B cell (primary cell): ENCODE measurements around the gene ATXN1. TPM values are rescaled to one million over a fixed set of nuclear protein-coding genes. Genes with fewer than 3 reads are reported as not detected.
"Not testable (repeated sequence)": the region's sequence is repeated elsewhere in the genome, so short reads cannot be mapped to it uniquely, and the experiment has no call there.

Experiments
- ATAC-seq: fragments of 200-7000 bp; cut with Tn5 transposase; one replicate; pipeline ENCODE4 v1.10.0; 2021; ENCODE audit warnings: low read depth, mild to moderate bottlenecking, moderate number of reproducible peaks, moderate library complexity
- CTCF ChIA-PET: fragments of 350-600 bp; sonication (Branson Sonifier 250); formaldehyde crosslinking; loops from one replicate; lab custom pipeline; 2021; ENCODE audit warnings: antibody characterized with exemption, inconsistent platforms; lab: Charles Lee
- POLR2A ChIA-PET: fragments of 350-600 bp; sonication (Branson Sonifier 250); formaldehyde crosslinking; loops from one replicate; lab custom pipeline; 2021; ENCODE audit warnings: antibody characterized with exemption; lab: Charles Lee
- DNase-seq: peaks from one replicate; pipeline ENCODE4 v3.0.0; 2013
- H2AFZ ChIP-seq: 2 replicates; pipeline ENCODE4 v1.6.1; 2012; ENCODE audit warnings: mild to moderate bottlenecking, low read depth, low read length; ENCODE audit not compliant: insufficient read depth, poor library complexity, severe bottlenecking
- H3K27ac ChIP-seq, 2 donors: 1 replicate in 1 of 2; 2 replicates in 1 of 2; pipeline ENCODE4 v1.5.1; 2012 to 2013; ENCODE audit warnings: low read length in 2 of 2, mild to moderate bottlenecking in 2 of 2, moderate library complexity in 1 of 2
- H3K27me3 ChIP-seq, 4 experiments: fragments of 200-600 bp in 1 of 4; sonication (generic) in 1 of 4; replicated peaks in 1 of 4; 1 replicate in 2 of 4; 2 replicates in 2 of 4; pipeline versions ENCODE4 v1.6.1 to v1.7.0; 2013 to 2016; ENCODE audit warnings: low read length in 3 of 4, mild to moderate bottlenecking in 2 of 4, mixed read lengths in 1 of 4, moderate library complexity in 1 of 4; ENCODE audit not compliant: insufficient read depth in 4 of 4, control insufficient read depth in 3 of 4; ENCODE audit errors: control extremely low read depth in 1 of 4
- H3K36me3 ChIP-seq, 2 experiments: replicated peaks in 1 of 2; 1 replicate in 1 of 2; 2 replicates in 1 of 2; pipeline versions ENCODE4 v1.6.1 to v1.7.1; 2013; ENCODE audit warnings: low read length in 1 of 2; ENCODE audit not compliant: insufficient read depth in 2 of 2, control insufficient read depth in 1 of 2; ENCODE audit errors: control extremely low read depth in 1 of 2, extremely low read depth in 1 of 2
- H3K4me1 ChIP-seq, 2 donors: fragments of 200-600 bp in 1 of 2; sonication (generic) in 1 of 2; 1 replicate in 1 of 2; 2 replicates in 1 of 2; pipeline versions ENCODE4 v1.5.1 to v1.6.1; 2013 to 2017; ENCODE audit warnings: low read length in 2 of 2; ENCODE audit not compliant: control insufficient read depth in 2 of 2, insufficient read depth in 2 of 2
- H3K4me2 ChIP-seq: replicated peaks from 2 replicates; pipeline ENCODE3; 2012; ENCODE audit warnings: mild to moderate bottlenecking, low read depth, low read length; ENCODE audit not compliant: poor library complexity, severe bottlenecking
- H3K4me3 ChIP-seq, 5 experiments: fragments of 200-600 bp in 1 of 5; sonication (generic) in 1 of 5; 1 replicate in 3 of 5; 2 replicates in 2 of 5; pipeline versions ENCODE4 v1.5.1 to v1.7.0; 2011 to 2016; ENCODE audit warnings: low read length in 4 of 5, mild to moderate bottlenecking in 4 of 5, low read depth in 2 of 5, control low read depth in 1 of 5, moderate library complexity in 1 of 5; ENCODE audit not compliant: insufficient read depth in 1 of 5; ENCODE audit errors: control extremely low read depth in 1 of 5, extremely low read depth in 1 of 5
- H3K79me2 ChIP-seq: fragments of 200-600 bp; sonication (generic); one replicate; pipeline ENCODE4 v1.6.0; 2016; ENCODE audit warnings: low read length; ENCODE audit not compliant: control insufficient read depth, insufficient read depth
- H3K9ac ChIP-seq: fragments of 200-600 bp; sonication (generic); 2 replicates; pipeline ENCODE4 v1.6.1; 2017; ENCODE audit warnings: mild to moderate bottlenecking, low read length, moderate library complexity
- H3K9me3 ChIP-seq, 3 donors: one replicate each; pipeline versions ENCODE4 v1.6.1 to v1.7.1; 2013; ENCODE audit warnings: low read length in 2 of 3; ENCODE audit not compliant: control insufficient read depth in 2 of 3, insufficient read depth in 1 of 3; ENCODE audit errors: control extremely low read depth in 1 of 3
- H4K20me1 ChIP-seq: 2 replicates; pipeline ENCODE4 v1.6.0; 2012; ENCODE audit warnings: mild to moderate bottlenecking, low read length; ENCODE audit not compliant: insufficient read depth, control insufficient read depth, poor library complexity, severe bottlenecking
- H3K27ac Mint-ChIP-seq: one replicate; pipeline ENCODE4 v1.8.0; 2021; ENCODE audit warnings: mixed read lengths
- H3K27me3 Mint-ChIP-seq: one replicate; pipeline ENCODE4 v1.8.0; 2021; ENCODE audit warnings: mixed read lengths
- H3K4me1 Mint-ChIP-seq: one replicate; pipeline ENCODE4 v1.8.0; 2021; ENCODE audit warnings: mixed read lengths
- H3K4me3 Mint-ChIP-seq: one replicate; pipeline ENCODE4 v1.8.0; 2021; ENCODE audit warnings: mixed read lengths
- H3K9me3 Mint-ChIP-seq: one replicate; pipeline ENCODE4 v1.8.0; 2022; ENCODE audit warnings: mixed read lengths; ENCODE audit not compliant: insufficient read depth
- CTCF ChIP-seq: fragments of 200-600 bp; IDR thresholded peaks from one replicate; pipeline ENCODE4 v1.8.0; 2022; ENCODE audit warnings: antibody characterized with exemption, mild to moderate bottlenecking
- EZH2 ChIP-seq: IDR thresholded peaks from 2 replicates; pipeline ENCODE4 v1.6.1; 2012; ENCODE audit warnings: borderline replicate concordance, low read depth, mild to moderate bottlenecking, moderate library complexity, low read length; ENCODE audit not compliant: insufficient read depth, poor library complexity, severe bottlenecking
- WGBS: methylation state at CpG from one replicate; pipeline ENCODE4 v1.1.5; 2013; ENCODE audit warnings: missing lambda C conversion rate; ENCODE audit not compliant: insufficient coverage; 5-methylcytosine and 5-hydroxymethylcytosine counted together
- intact Hi-C: fragments of 100-400 bp; cut with micrococcal nuclease; formaldehyde crosslinking; loops from one replicate; pipeline ENCODE4 v1.10.0; 2022
- polyA plus RNA-seq: library from polyadenylated mRNA; depleted of rRNA; stranded (reverse); fragments of >200 nt; gene quantifications from 2 replicates; pipeline ENCODE4 v1.2.3, GENCODE V29; 2012
- total RNA-seq, 2 donors: library from RNA; stranded (reverse); fragments of 120-200 nt in 1 of 2; gene quantifications; 1 replicate in 1 of 2; 2 replicates in 1 of 2; pipeline versions ENCODE4 v1.2.3 to v1.2.4, GENCODE V29; 2013 to 2022

ATXN1 gene
- total and polyA plus RNA-seq, 2 donors (not counting 1 experiment from before 2014, with no cell fraction given): 5.7 to 63.8 TPM

- ATAC-seq (no peak), DNase-seq (no peak)
- no peak overlapping the region for H3K27ac ChIP-seq
- no peak for TF ChIP-seq CTCF
- TF ChIP-seq EZH2: no peak
- Mint-ChIP-seq H3K9me3 (no peaks in the 10 kb centered on the region), H3K4me3 (no peak overlapping the region), H3K4me1 (no peaks in the 10 kb centered on the region), H3K27me3 (no peaks in the 10 kb centered on the region), H3K27ac (no peak overlapping the region)
- ChIA-PET POLR2A (no interaction called here), CTCF (no interaction called here)
- H3K27me3 ChIP-seq: no peaks in the 10 kb centered on the region
- H3K9ac ChIP-seq: no peak overlapping the region
- no peaks in the 10 kb centered on the region for H4K20me1 ChIP-seq
- H3K36me3 ChIP-seq: no peaks in the 10 kb centered on the region
- no peaks in the 10 kb centered on the region for H3K79me2 ChIP-seq
- H3K4me3 ChIP-seq: no peak overlapping the region
- H2AFZ ChIP-seq: no peak overlapping the region
- no peaks in the 10 kb centered on the region for H3K4me1 ChIP-seq
- no peak overlapping the region for H3K4me2 ChIP-seq
- intact Hi-C loops: no loop called here
- H3K9me3 ChIP-seq: no peaks in the 10 kb centered on the region
- 100% methylated on average over 1 of the region's 1 CpG for WGBS
Measured at GRCh38 chr6:16392010-16392409, 369.2 kb downstream of the ATXN1 start.

- H3K9me3 Mint-ChIP-seq: no peaks in the 10 kb centered on the region
- no peak for DNase-seq
- H3K27ac Mint-ChIP-seq: no peak overlapping the region
- Histone ChIP-seq H3K9me3 (no peaks in the 10 kb centered on the region), H3K4me3 (no peak overlapping the region), H3K27me3 (no peaks in the 10 kb centered on the region), H3K4me1 (no peaks in the 10 kb centered on the region), H3K4me2 (no peak overlapping the region), H3K27ac (no peak overlapping the region), H3K9ac (no peak overlapping the region), H3K36me3 (no peaks in the 10 kb centered on the region), H4K20me1 (no peaks in the 10 kb centered on the region), H2AFZ (no peak overlapping the region), H3K79me2 (no peaks in the 10 kb centered on the region)
- H3K27me3 Mint-ChIP-seq: no peaks in the 10 kb centered on the region
- WGBS: 100% methylated on average over 1 of the region's 2 CpGs
- ATAC-seq: no peak
- TF ChIP-seq EZH2 (no peak), CTCF (no peak)
- intact Hi-C loops: no loop called here
- H3K4me1 Mint-ChIP-seq: no peaks in the 10 kb centered on the region
- ChIA-PET CTCF (interaction anchor here (0.6 to 1.6 kb wide), 2 partner anchors 99 to 120 kb away, joined by 3 to 6 read pairs; no protein-coding TSS in a partner anchor), POLR2A (no interaction called here)
- H3K4me3 Mint-ChIP-seq: no peak overlapping the region
Measured at GRCh38 chr6:16391451-16391912, 369.8 kb downstream of the ATXN1 start.

GRCh38 chr6:16390909-16391450, 370.3 kb downstream of the ATXN1 start:
- H2AFZ ChIP-seq, intact Hi-C loops, H3K4me1 ChIP-seq, H3K36me3 ChIP-seq, H3K4me3 ChIP-seq, H3K4me3 Mint-ChIP-seq, H3K9ac ChIP-seq, ATAC-seq, H4K20me1 ChIP-seq, H3K9me3 Mint-ChIP-seq, DNase-seq, H3K4me1 Mint-ChIP-seq, H3K4me2 ChIP-seq, H3K27me3 ChIP-seq, H3K27ac Mint-ChIP-seq, H3K27ac ChIP-seq, H3K27me3 Mint-ChIP-seq, H3K9me3 ChIP-seq, H3K79me2 ChIP-seq: not testable (repeated sequence)
- ChIA-PET CTCF (interaction anchor here (0.6 to 1.6 kb wide), 2 partner anchors 99 to 121 kb away, joined by 3 to 6 read pairs; no protein-coding TSS in a partner anchor), POLR2A (interaction anchor here (0.5 kb wide), 1 partner anchor 22 kb away, joined by 5 read pairs; no protein-coding TSS in a partner anchor)
- 100% methylated on average over 2 of the region's 6 CpGs for WGBS
